Sigmoid colon (tissue), 7 donors: ENCODE data around the gene DNAAF6. TPM values are rescaled to one million over a fixed set of nuclear protein-coding genes. Genes with fewer than 3 reads are reported as not detected.

ENCODE experiments used
- DNase-seq: peaks from one replicate; pipeline ENCODE4 v3.0.0-alpha.2; 2019
- H3K27ac ChIP-seq, 4 donors: fragments of 200-600 bp; sonication (generic); one replicate each; pipeline ENCODE4 v1.5.1; 2016 to 2019; ENCODE audit warnings: mild to moderate bottlenecking in 1 of 4
- H3K27me3 ChIP-seq, 3 donors: fragments of 200-600 bp; sonication (generic); one replicate each; pipeline ENCODE4 v1.5.1; 2019; ENCODE audit warnings: mild to moderate bottlenecking in 1 of 3
- H3K36me3 ChIP-seq, 4 donors: fragments of 200-600 bp; sonication (generic); one replicate each; pipeline ENCODE4 v1.5.1; 2016 to 2019
- H3K4me1 ChIP-seq, 4 donors: fragments of 200-600 bp; sonication (generic); one replicate each; pipeline ENCODE4 v1.5.1; 2017 to 2019
- H3K4me3 ChIP-seq, 4 donors: fragments of 200-600 bp; sonication (generic); one replicate each; pipeline ENCODE4 v1.5.1; 2017 to 2019; ENCODE audit warnings: mild to moderate bottlenecking in 2 of 4, moderate library complexity in 1 of 4
- H3K9me3 ChIP-seq, 4 donors: fragments of 200-600 bp in 3 of 4; sonication (generic) in 3 of 4; one replicate each; pipeline versions ENCODE4 v1.5.1 to v1.6.1; 2013 to 2019
- CTCF ChIP-seq, 4 experiments: fragments of 450-650 bp in 3 of 4; fragments of 200-600 bp in 1 of 4; IDR thresholded peaks; one replicate each; pipeline ENCODE4 v1.5.1; 2016 to 2019; ENCODE audit warnings: antibody characterized with exemption in 4 of 4, mild to moderate bottlenecking in 3 of 4, moderate library complexity in 2 of 4
- EP300 ChIP-seq, 4 donors: sonication (generic); formaldehyde crosslinking; IDR thresholded peaks; one replicate each; pipeline ENCODE4 v1.6.1; 2017; ENCODE audit warnings: antibody characterized with exemption in 4 of 4
- POLR2A ChIP-seq, 2 donors: fragments of 450-650 bp; IDR thresholded peaks; one replicate each; pipeline ENCODE4 v1.6.1; 2016; ENCODE audit warnings: antibody characterized with exemption in 2 of 2, mild to moderate bottlenecking in 2 of 2, moderate library complexity in 2 of 2
- POLR2AphosphoS5 ChIP-seq, 4 donors: sonication (generic); formaldehyde crosslinking; IDR thresholded peaks; one replicate each; pipeline ENCODE4 v1.6.1; 2017; ENCODE audit warnings: antibody characterized with exemption in 4 of 4
- WGBS, 2 donors: extraction: QIAGEN DNeasy Blood & Tissue Kit; methylation state at CpG; one replicate each; pipeline ENCODE4 v1.1.7; 2013; 5-methylcytosine and 5-hydroxymethylcytosine counted together
- intact Hi-C: fragments of 100-400 bp; cut with DNase I; formaldehyde crosslinking; loops from one replicate; pipeline ENCODE4 v1.15.1; 2023
- polyA plus RNA-seq, 3 donors: library from polyadenylated mRNA; stranded (reverse); fragments of 200-250 nt; gene quantifications; one replicate each; pipeline ENCODE4 v1.2.3, GENCODE V29; 2013
- small RNA-seq, 3 donors: library from RNA; depleted of rRNA; stranded (forward); fragments of <200 nt; gene quantifications; one replicate each; pipeline ENCODE3, GENCODE V24; 2016
- total RNA-seq, 4 donors: library from RNA; depleted of rRNA; stranded (reverse); fragments of >200 nt; gene quantifications; one replicate each; pipeline ENCODE4 v1.1.0, GENCODE V29; 2016
- donor health status: healthy with polysubstance abuse.
- donor health status: Bipolar disorder and iron deficiency.
- donor health status: healthy.

The DNAAF6 gene
- total and polyA plus RNA-seq, 7 donors: not detected

GRCh38 chrX:107290019-107290418 lies 83.6 kb downstream of the DNAAF6 start:
- H3K27me3 ChIP-seq: no peaks in the 10 kb centered on the region
- H3K9me3 ChIP-seq: no peaks in the 10 kb centered on the region
- DNase-seq: no peak
- intact Hi-C loops: no loop called here
- no peaks in the 10 kb centered on the region for H3K36me3 ChIP-seq
- 77 to 82% methylated on average over 2 of the region's 2 CpGs for WGBS, 2 donors
- H3K4me1 ChIP-seq: no peaks in the 10 kb centered on the region
- H3K4me3 ChIP-seq: no peak overlapping the region
- no peak overlapping the region for H3K27ac ChIP-seq
- TF ChIP-seq POLR2AphosphoS5 (IDR thresholded peaks at IDR 0.05) (no peak), EP300 (IDR thresholded peaks at IDR 0.05) (no peak), POLR2A (IDR thresholded peaks at IDR 0.05) (no peak), CTCF (IDR thresholded peaks at IDR 0.05) (no peak)

- H3K36me3 ChIP-seq: no peaks in the 10 kb centered on the region
- 64 to 77% methylated on average over 2 of the region's 2 CpGs for WGBS, 2 donors
- H3K27ac ChIP-seq: no peak overlapping the region
- no peak for DNase-seq
- no peak overlapping the region for H3K4me3 ChIP-seq
- intact Hi-C loops: no loop called here
- TF ChIP-seq EP300 (IDR thresholded peaks at IDR 0.05): no peak
- no peaks in the 10 kb centered on the region for H3K27me3 ChIP-seq
- no peaks in the 10 kb centered on the region for H3K9me3 ChIP-seq
- H3K4me1 ChIP-seq: no peaks in the 10 kb centered on the region
Observed at GRCh38 chrX:107293056-107293455, 86.6 kb downstream of the DNAAF6 start.

Small RNAs within 50 kb of the gene (small RNA-seq; reads per million reads assigned to genes)
- gene RF00019: 0 reads per million in 3 donors

Other genes with a start within 250 kb of the DNAAF6 start
- gene MORC4, start 206.4 kb upstream of the DNAAF6 start, total RNA-seq: 10 to 100 TPM in 3 of 4 donors, 1 to 10 TPM in 1; 9.3 to 13.0 (median 11.5) TPM
- 1 to 10 TPM; 5.8 to 7.2 (median 6.0) TPM for gene MORC4, start 206.4 kb upstream of the DNAAF6 start, polyA plus RNA-seq
- 10 to 100 TPM; 16.9 to 28.2 (median 21.9) TPM for gene RBM41, start 87.8 kb upstream of the DNAAF6 start, total RNA-seq
- 1 to 10 TPM; 4.8 to 7.3 (median 7.2) TPM for gene RBM41, start 87.8 kb upstream of the DNAAF6 start, polyA plus RNA-seq
- under 1 TPM in 1 of 4 donors, not detected in 3; 0.71 TPM for gene NUP62CL, start 178 bp upstream of the DNAAF6 start, total RNA-seq
- gene NUP62CL, start 178 bp upstream of the DNAAF6 start, polyA plus RNA-seq: 1 to 10 TPM; 2.3 to 3.6 (median 3.2) TPM
- under 1 TPM in 3 of 4 donors, not detected in 1; under 0.01 to 0.16 (median 0.14) TPM for gene FRMPD3, start 243.0 kb downstream of the DNAAF6 start, total RNA-seq
- gene FRMPD3, start 243.0 kb downstream of the DNAAF6 start, polyA plus RNA-seq: under 1 TPM in 2 of 3 donors, not detected in 1; under 0.01 to 0.52 TPM